Body of pancreas (tissue), 4 donors: ENCODE data around the gene PTTG1.

Source experiments
- CTCF ChIP-seq, 7 experiments: fragments of 450-650 bp in 4 of 7; fragments of 200-600 bp in 3 of 7; sonication (generic) in 3 of 7; IDR thresholded peaks; one replicate each; pipeline ENCODE4 v1.5.1; 2016 to 2019; ENCODE audit warnings: antibody characterized with exemption in 7 of 7
- POLR2A ChIP-seq, 3 donors: fragments of 450-650 bp; IDR thresholded peaks; one replicate each; pipeline ENCODE4 v1.6.1; 2016; ENCODE audit warnings: antibody characterized with exemption in 3 of 3, mild to moderate bottlenecking in 2 of 3

GRCh38 chr5:160436017-160436416, 14.4 kb downstream of the PTTG1 start:
- TF ChIP-seq CTCF (IDR thresholded peaks at IDR 0.05) (no peak), POLR2A (IDR thresholded peaks at IDR 0.05) (no peak)
